SK-N-SH treated with all-trans-retinoic acid at 6 μM for 48 hours (cell line): ENCODE data around the gene SMC1B.
A peak's percentile ranks its signal among the peaks of the same experiment; 100 is the strongest.

Source experiments
- ATAC-seq: fragments of 200-7000 bp; cut with Tn5 transposase; 3 replicates; pipeline ENCODE4 v1.9.1; 2020; ENCODE audit warnings: mild to moderate bottlenecking, moderate library complexity
- ARNTL ChIP-seq: fragments of 450-650 bp; formaldehyde crosslinking; IDR thresholded peaks from 2 replicates; pipeline ENCODE4 v1.5.0; 2020; ENCODE audit warnings: low read depth, mild to moderate bottlenecking, moderate library complexity, borderline replicate concordance
- BACH2 ChIP-seq: fragments of 250-450 bp; sonication (Bioruptor Pico); IDR thresholded peaks from 2 replicates; pipeline ENCODE4 v1.9.0; 2021; ENCODE audit warnings: mild to moderate bottlenecking, borderline replicate concordance
- CSDC2 ChIP-seq: fragments of 250-450 bp; sonication (Bioruptor Pico); IDR thresholded peaks from 2 replicates; pipeline ENCODE4 v1.5.0; 2020; ENCODE audit warnings: mild to moderate bottlenecking, moderate library complexity
- ESRRG ChIP-seq: fragments of 250-450 bp; sonication (Bioruptor Pico); IDR thresholded peaks from 2 replicates; pipeline ENCODE4 v1.6.1; 2021; ENCODE audit warnings: mild to moderate bottlenecking
- GLIS3 ChIP-seq: fragments of 250-450 bp; sonication (Bioruptor Pico); IDR thresholded peaks from 2 replicates; pipeline ENCODE4 v1.5.0; 2020; ENCODE audit warnings: mild to moderate bottlenecking, moderate library complexity
- ISL1 ChIP-seq: fragments of 250-450 bp; sonication (Bioruptor Pico); IDR thresholded peaks from 2 replicates; pipeline ENCODE4 v2.1.2; 2022; ENCODE audit warnings: mild to moderate bottlenecking, moderate library complexity
- OSR1 ChIP-seq: fragments of 250-450 bp; sonication (Bioruptor Pico); IDR thresholded peaks from 2 replicates; pipeline ENCODE4 v1.8.0; 2022; ENCODE audit warnings: moderate library complexity, mild to moderate bottlenecking, inconsistent platforms
- PPARA ChIP-seq: fragments of 250-450 bp; sonication (Bioruptor Pico); IDR thresholded peaks from 2 replicates; pipeline ENCODE4 v1.5.0; 2020; ENCODE audit warnings: mild to moderate bottlenecking, borderline replicate concordance
- RARB ChIP-seq: fragments of 250-450 bp; sonication (Bioruptor Pico); IDR thresholded peaks from 2 replicates; pipeline ENCODE4 v1.8.0; 2021; ENCODE audit warnings: mild to moderate bottlenecking, moderate library complexity
- SNAI2 ChIP-seq: fragments of 250-450 bp; sonication (Bioruptor Pico); IDR thresholded peaks from 2 replicates; pipeline ENCODE4 v1.5.0; 2020; ENCODE audit warnings: mild to moderate bottlenecking, moderate library complexity
- TCF4 ChIP-seq: fragments of 250-450 bp; sonication (Bioruptor Pico); IDR thresholded peaks from 2 replicates; pipeline ENCODE4 v1.8.0; 2021; ENCODE audit warnings: mild to moderate bottlenecking, moderate library complexity, borderline replicate concordance
- TOX ChIP-seq: fragments of 250-450 bp; sonication (Bioruptor Pico); IDR thresholded peaks from 2 replicates; pipeline ENCODE4 v1.8.0; 2021; ENCODE audit warnings: mild to moderate bottlenecking, moderate library complexity, borderline replicate concordance
- ZC3H10 ChIP-seq: fragments of 250-450 bp; sonication (Bioruptor Pico); IDR thresholded peaks from 2 replicates; pipeline ENCODE4 v1.5.1; 2021; ENCODE audit warnings: mild to moderate bottlenecking, moderate library complexity
- ZFP3 ChIP-seq: fragments of 250-450 bp; sonication (Bioruptor Pico); IDR thresholded peaks from 2 replicates; pipeline ENCODE4 v1.5.0; 2020; ENCODE audit warnings: mild to moderate bottlenecking, moderate library complexity
- ZFP30 ChIP-seq: fragments of 450-650 bp; formaldehyde crosslinking; IDR thresholded peaks from 2 replicates; pipeline ENCODE4 v1.5.0; 2022; ENCODE audit warnings: mild to moderate bottlenecking, moderate library complexity
- ZNF565 ChIP-seq: fragments of 450-650 bp; formaldehyde crosslinking; conservative IDR thresholded peaks from 2 replicates; pipeline ENCODE4 v1.5.0; 2020; ENCODE audit warnings: low read depth, mild to moderate bottlenecking, moderate library complexity
- ZNF70 ChIP-seq: fragments of 450-650 bp; formaldehyde crosslinking; IDR thresholded peaks from 2 replicates; pipeline ENCODE4 v1.5.0; 2020; ENCODE audit warnings: mild to moderate bottlenecking, moderate library complexity
- ZNF8 ChIP-seq: fragments of 450-650 bp; formaldehyde crosslinking; IDR thresholded peaks from 2 replicates; pipeline ENCODE4 v1.5.0; 2020; ENCODE audit warnings: mild to moderate bottlenecking, moderate library complexity
- TF ChIP-seq, protein P1 (sequence below): fragments of 250-450 bp; sonication (Bioruptor Pico); IDR thresholded peaks from 2 replicates; pipeline ENCODE4 v1.8.0; 2020; ENCODE audit warnings: mild to moderate bottlenecking, moderate library complexity, borderline replicate concordance
- TF ChIP-seq, protein P2 (sequence below): fragments of 250-450 bp; sonication (Bioruptor Pico); IDR thresholded peaks from 2 replicates; pipeline ENCODE4 v1.5.0; 2020; ENCODE audit warnings: mild to moderate bottlenecking, moderate library complexity
- TF ChIP-seq, protein P3 (sequence below): fragments of 250-450 bp; sonication (Bioruptor Pico); IDR thresholded peaks from 2 replicates; pipeline ENCODE4 v1.5.1; 2021; ENCODE audit warnings: mild to moderate bottlenecking, moderate library complexity
- TF ChIP-seq, protein P4 (sequence below): fragments of 250-450 bp; sonication (Bioruptor Pico); IDR thresholded peaks from 2 replicates; pipeline ENCODE4 v1.5.1; 2020; ENCODE audit warnings: low read depth, mild to moderate bottlenecking, moderate library complexity
- TF ChIP-seq, protein P5 (sequence below): fragments of 250-450 bp; sonication (Bioruptor Pico); IDR thresholded peaks from 2 replicates; pipeline ENCODE4 v1.8.0; 2021; ENCODE audit warnings: low read depth, mild to moderate bottlenecking, moderate library complexity, borderline replicate concordance

The SMC1B gene

DNA sequence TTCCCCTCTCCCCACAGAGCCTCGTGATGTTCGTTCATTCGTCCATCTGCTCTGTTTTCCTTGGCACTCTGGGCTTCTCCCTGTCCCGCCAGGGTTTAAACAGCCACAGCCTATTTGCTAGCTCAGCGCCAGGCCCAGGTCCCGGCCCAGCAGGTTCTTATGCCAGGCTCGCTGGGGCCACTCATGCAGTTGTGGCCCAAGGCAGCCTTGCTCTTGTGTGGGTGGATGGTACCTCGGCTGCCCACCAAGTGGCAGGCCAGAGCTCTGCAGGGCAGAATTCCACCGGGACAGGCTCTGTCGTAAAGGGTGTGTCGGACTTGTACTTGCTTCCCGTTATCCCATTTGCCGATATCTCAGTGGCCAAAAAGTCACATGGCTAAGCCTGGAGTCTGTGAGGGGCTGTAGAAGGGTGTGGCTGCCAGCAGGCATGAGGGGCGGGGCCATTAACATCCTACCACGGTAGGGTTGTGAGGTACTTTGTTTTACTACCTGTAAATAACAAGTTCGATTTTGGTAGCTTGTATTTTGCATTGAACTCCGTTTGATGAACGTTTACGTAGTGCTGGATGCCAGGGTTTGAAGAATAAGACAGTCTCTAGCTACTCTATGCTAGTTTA, 95.7 kb downstream of the SMC1B start:
- peak; percentile 80 for ATAC-seq
- TF ChIP-seq RARB (CRISPR knock-in tag), result no peak
- TF ChIP-seq OSR1, result no peak
- TF ChIP-seq ISL1 (CRISPR knock-in tag), result no peak
- TF ChIP-seq TCF4, result no peak
- TF ChIP-seq, protein P1, sequence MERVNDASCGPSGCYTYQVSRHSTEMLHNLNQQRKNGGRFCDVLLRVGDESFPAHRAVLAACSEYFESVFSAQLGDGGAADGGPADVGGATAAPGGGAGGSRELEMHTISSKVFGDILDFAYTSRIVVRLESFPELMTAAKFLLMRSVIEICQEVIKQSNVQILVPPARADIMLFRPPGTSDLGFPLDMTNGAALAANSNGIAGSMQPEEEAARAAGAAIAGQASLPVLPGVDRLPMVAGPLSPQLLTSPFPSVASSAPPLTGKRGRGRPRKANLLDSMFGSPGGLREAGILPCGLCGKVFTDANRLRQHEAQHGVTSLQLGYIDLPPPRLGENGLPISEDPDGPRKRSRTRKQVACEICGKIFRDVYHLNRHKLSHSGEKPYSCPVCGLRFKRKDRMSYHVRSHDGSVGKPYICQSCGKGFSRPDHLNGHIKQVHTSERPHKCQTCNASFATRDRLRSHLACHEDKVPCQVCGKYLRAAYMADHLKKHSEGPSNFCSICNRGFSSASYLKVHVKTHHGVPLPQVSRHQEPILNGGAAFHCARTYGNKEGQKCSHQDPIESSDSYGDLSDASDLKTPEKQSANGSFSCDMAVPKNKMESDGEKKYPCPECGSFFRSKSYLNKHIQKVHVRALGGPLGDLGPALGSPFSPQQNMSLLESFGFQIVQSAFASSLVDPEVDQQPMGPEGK (CRISPR knock-in tag), result no peak
- no peak for TF ChIP-seq ZFP30 (CRISPR knock-in tag)
- no peak for TF ChIP-seq ZC3H10 (CRISPR knock-in tag)
- TF ChIP-seq, protein P2, sequence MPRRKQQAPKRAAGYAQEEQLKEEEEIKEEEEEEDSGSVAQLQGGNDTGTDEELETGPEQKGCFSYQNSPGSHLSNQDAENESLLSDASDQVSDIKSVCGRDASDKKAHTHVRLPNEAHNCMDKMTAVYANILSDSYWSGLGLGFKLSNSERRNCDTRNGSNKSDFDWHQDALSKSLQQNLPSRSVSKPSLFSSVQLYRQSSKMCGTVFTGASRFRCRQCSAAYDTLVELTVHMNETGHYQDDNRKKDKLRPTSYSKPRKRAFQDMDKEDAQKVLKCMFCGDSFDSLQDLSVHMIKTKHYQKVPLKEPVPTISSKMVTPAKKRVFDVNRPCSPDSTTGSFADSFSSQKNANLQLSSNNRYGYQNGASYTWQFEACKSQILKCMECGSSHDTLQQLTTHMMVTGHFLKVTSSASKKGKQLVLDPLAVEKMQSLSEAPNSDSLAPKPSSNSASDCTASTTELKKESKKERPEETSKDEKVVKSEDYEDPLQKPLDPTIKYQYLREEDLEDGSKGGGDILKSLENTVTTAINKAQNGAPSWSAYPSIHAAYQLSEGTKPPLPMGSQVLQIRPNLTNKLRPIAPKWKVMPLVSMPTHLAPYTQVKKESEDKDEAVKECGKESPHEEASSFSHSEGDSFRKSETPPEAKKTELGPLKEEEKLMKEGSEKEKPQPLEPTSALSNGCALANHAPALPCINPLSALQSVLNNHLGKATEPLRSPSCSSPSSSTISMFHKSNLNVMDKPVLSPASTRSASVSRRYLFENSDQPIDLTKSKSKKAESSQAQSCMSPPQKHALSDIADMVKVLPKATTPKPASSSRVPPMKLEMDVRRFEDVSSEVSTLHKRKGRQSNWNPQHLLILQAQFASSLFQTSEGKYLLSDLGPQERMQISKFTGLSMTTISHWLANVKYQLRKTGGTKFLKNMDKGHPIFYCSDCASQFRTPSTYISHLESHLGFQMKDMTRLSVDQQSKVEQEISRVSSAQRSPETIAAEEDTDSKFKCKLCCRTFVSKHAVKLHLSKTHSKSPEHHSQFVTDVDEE, result no peak
- TF ChIP-seq ZNF70 (CRISPR knock-in tag), result no peak
- TF ChIP-seq, protein P3, sequence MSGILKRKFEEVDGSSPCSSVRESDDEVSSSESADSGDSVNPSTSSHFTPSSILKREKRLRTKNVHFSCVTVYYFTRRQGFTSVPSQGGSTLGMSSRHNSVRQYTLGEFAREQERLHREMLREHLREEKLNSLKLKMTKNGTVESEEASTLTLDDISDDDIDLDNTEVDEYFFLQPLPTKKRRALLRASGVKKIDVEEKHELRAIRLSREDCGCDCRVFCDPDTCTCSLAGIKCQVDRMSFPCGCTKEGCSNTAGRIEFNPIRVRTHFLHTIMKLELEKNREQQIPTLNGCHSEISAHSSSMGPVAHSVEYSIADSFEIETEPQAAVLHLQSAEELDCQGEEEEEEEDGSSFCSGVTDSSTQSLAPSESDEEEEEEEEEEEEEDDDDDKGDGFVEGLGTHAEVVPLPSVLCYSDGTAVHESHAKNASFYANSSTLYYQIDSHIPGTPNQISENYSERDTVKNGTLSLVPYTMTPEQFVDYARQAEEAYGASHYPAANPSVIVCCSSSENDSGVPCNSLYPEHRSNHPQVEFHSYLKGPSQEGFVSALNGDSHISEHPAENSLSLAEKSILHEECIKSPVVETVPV (CRISPR knock-in tag), result no peak
- no peak for TF ChIP-seq SNAI2 (CRISPR knock-in tag)
- TF ChIP-seq PPARA, result no peak
- TF ChIP-seq CSDC2 (CRISPR knock-in tag), result no peak
- TF ChIP-seq ESRRG (CRISPR knock-in tag), result no peak
- TF ChIP-seq ZNF8 (CRISPR knock-in tag), result no peak
- TF ChIP-seq, protein P4, sequence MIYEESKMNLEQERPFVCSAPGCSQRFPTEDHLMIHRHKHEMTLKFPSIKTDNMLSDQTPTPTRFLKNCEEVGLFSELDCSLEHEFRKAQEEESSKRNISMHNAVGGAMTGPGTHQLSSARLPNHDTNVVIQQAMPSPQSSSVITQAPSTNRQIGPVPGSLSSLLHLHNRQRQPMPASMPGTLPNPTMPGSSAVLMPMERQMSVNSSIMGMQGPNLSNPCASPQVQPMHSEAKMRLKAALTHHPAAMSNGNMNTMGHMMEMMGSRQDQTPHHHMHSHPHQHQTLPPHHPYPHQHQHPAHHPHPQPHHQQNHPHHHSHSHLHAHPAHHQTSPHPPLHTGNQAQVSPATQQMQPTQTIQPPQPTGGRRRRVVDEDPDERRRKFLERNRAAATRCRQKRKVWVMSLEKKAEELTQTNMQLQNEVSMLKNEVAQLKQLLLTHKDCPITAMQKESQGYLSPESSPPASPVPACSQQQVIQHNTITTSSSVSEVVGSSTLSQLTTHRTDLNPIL, result no peak

DNA sequence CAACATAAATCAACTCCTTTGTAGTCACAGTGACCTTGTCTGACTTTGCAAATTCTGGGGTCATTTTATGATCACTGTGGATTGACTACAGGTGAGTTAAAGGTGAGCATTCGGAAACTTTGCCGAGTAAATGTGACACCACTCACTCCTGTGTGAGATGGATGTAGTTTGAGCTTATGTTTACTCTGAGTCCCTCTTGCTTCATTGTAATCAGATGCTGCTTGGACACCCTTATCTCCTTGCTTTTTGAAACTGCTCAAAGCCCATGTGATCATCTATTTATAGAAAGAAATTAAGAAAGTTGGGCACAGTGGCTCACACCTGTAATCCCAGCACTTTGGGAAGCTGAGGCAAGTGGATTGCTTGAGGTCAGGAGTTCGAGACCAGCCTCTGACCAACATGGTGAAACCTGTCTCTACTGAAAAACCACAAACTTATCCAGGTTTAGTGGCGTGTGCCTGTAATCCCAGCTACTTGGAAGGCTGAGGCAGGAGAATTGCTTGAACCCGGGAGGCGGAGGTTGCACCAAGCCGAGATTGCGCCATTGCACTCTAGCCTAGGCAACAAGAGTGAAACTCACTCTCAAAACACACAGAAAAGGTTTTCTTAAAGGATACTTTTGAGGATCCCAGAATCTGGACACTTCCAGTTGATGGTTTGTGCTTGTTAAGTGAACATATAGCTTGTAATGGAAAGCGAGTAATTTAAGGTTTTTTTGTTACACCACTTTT, 96.4 kb downstream of the SMC1B start:
- ATAC-seq, result no peak
- no peak for TF ChIP-seq CSDC2 (CRISPR knock-in tag)
- no peak for TF ChIP-seq ZFP3
- no peak for TF ChIP-seq ZNF565 (CRISPR knock-in tag)
- TF ChIP-seq, protein P5, sequence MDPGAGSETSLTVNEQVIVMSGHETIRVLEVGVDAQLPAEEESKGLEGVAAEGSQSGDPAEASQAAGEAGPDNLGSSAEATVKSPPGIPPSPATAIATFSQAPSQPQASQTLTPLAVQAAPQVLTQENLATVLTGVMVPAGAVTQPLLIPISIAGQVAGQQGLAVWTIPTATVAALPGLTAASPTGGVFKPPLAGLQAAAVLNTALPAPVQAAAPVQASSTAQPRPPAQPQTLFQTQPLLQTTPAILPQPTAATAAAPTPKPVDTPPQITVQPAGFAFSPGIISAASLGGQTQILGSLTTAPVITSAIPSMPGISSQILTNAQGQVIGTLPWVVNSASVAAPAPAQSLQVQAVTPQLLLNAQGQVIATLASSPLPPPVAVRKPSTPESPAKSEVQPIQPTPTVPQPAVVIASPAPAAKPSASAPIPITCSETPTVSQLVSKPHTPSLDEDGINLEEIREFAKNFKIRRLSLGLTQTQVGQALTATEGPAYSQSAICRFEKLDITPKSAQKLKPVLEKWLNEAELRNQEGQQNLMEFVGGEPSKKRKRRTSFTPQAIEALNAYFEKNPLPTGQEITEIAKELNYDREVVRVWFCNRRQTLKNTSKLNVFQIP (CRISPR knock-in tag), result no peak
- TF ChIP-seq ZNF8 (CRISPR knock-in tag), result no peak
- no peak for TF ChIP-seq OSR1
- no peak for TF ChIP-seq GLIS3 (CRISPR knock-in tag)
- no peak for TF ChIP-seq TCF4
- TF ChIP-seq, all 23 proteins: peak for 0

DNA sequence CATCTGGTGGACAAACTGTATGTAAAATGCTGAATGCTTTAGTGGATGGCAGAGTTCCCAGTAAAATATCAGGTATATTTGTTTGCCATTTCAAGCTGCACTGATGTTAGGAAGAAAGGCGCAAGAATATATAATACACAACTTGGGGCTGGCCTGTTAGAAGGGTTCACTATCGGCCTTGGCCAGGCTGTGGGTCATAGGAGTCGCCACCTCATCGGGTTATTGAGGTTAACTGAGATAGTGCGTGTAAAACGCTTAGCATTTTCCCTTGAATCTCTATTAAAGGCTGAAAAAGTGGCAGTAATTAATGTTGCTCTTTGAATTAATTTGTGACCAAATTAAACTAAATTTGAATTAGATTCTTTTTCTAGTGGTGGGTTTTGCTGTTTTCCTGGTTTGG, 98.6 kb downstream of the SMC1B start:
- no peak for ATAC-seq
- TF ChIP-seq ESRRG (CRISPR knock-in tag) (no peak), BACH2 (no peak), SNAI2 (CRISPR knock-in tag) (no peak), TOX (CRISPR knock-in tag) (no peak), ZNF8 (CRISPR knock-in tag) (no peak), PPARA (no peak), ZC3H10 (CRISPR knock-in tag) (no peak), RARB (CRISPR knock-in tag) (no peak), ARNTL (no peak), ISL1 (CRISPR knock-in tag) (no peak), CSDC2 (CRISPR knock-in tag) (no peak), GLIS3 (CRISPR knock-in tag) (no peak), ZNF70 (CRISPR knock-in tag) (no peak)
- TF ChIP-seq, protein P5 (CRISPR knock-in tag), result no peak
- TF ChIP-seq, protein P1 (CRISPR knock-in tag), result no peak
